SK-N-SH (cell line): Measurements from ENCODE around the gene ZNF366.

ENCODE experiments used
- EZH2phosphoT487 ChIP-seq: fragments of 200-600 bp; sonication (generic); IDR thresholded peaks from 2 replicates; pipeline ENCODE4 v1.6.1; 2017; ENCODE audit warnings: low read depth, mixed run types, mild to moderate bottlenecking, antibody characterized with exemption, moderate library complexity, borderline replicate concordance
- JUND ChIP-seq: IDR thresholded peaks from 2 replicates; pipeline ENCODE4 v1.4.0; 2012
- MAX ChIP-seq: IDR thresholded peaks from 2 replicates; pipeline ENCODE4 v1.4.0; 2012; ENCODE audit warnings: low read depth
- POLR2AphosphoS5 ChIP-seq: IDR thresholded peaks from 2 replicates; pipeline ENCODE4 v1.6.1; 2012; ENCODE audit warnings: low read depth, low read length
- YY1 ChIP-seq: IDR thresholded peaks from 2 replicates; pipeline ENCODE4 v1.4.0; 2012; ENCODE audit warnings: low read depth, mild to moderate bottlenecking

- no peak for TF ChIP-seq EZH2phosphoT487
- no peak for TF ChIP-seq MAX
- TF ChIP-seq YY1, result no peak
- no peak for TF ChIP-seq JUND
- TF ChIP-seq POLR2AphosphoS5, result no peak
Observed at GRCh38 chr5:72456391-72457074, 50.7 kb downstream of the ZNF366 start.
